ENCODE data around the gene MTTP. TPM values are rescaled to one million over a fixed set of nuclear protein-coding genes. Genes with fewer than 3 reads are reported as not detected.

Gene MTTP
- total RNA-seq, 1 experiment from 2014 or later: 0.20 TPM

DNA sequence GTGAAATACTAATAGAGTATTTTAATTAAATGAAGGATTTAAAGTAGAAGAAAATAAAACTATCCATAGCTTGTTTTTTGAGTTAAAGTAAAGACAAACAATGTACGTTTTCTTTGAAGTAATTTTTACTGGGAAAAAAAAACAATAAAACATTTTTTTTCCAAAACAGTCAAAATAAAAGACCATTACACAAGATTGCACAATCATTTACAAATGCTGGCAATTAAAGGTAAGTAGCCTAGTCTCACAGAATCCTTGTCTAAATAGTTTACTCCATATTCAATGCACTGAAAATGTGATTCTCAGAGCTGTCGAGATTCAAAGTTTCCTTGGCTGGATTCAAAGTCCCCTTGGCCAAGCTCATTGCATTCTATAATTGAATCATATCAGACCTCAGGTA is 61.8 kb downstream of the MTTP start:
- H2AFZ ChIP-seq (ENCODE audit: low read depth, low read length, poor library complexity, severe bottlenecking): no peak overlapping the region
- no peaks in the 10 kb centered on the region for H3K79me2 ChIP-seq (ENCODE audit: insufficient read depth, low read length)
- H4K20me1 ChIP-seq (ENCODE audit: insufficient read depth): no peaks in the 10 kb centered on the region
- ChIA-PET POLR2A (no interaction called here), RAD21 (ENCODE audit: low non-redundant PET in 1 of 2, low total read pairs in 2 of 2, uncharacterized antibody in 2 of 2, unreplicated experiment in 2 of 2) (no interaction called here), CTCF (no interaction called here)
- H3K27me3 ChIP-seq (ENCODE audit: insufficient read depth, low read length): no peaks in the 10 kb centered on the region
- no peaks in the 10 kb centered on the region for H3K4me1 ChIP-seq (ENCODE audit: control insufficient read depth in 1 of 2, insufficient read depth in 2 of 2, low read length in 2 of 2)
- H3K36me3 ChIP-seq (ENCODE audit: control insufficient read depth in 1 of 2, insufficient read depth in 2 of 2, low read length in 2 of 2): no peaks in the 10 kb centered on the region
- no peak overlapping the region for H3K4me2 ChIP-seq (ENCODE audit: low read length)
- H3K9me2 ChIP-seq (ENCODE audit: insufficient read depth): no peaks in the 10 kb centered on the region
- no peak overlapping the region for H3K27ac ChIP-seq (ENCODE audit: low read depth, low read length)
- no peak overlapping the region for H3K9ac ChIP-seq (ENCODE audit: low read length)
- intact Hi-C loops (cut with micrococcal nuclease): no loop called here
- no peak overlapping the region for H3K4me3 ChIP-seq (replicated peaks in 1 of 2; ENCODE audit: low read depth in 1 of 2, low read length in 2 of 2)
- DNase-seq (ENCODE audit: low read depth, low spot score) (no peak), ATAC-seq (no peak)
- TF ChIP-seq EZH2phosphoT487 (IDR thresholded peaks at IDR 0.05; ENCODE audit: borderline replicate concordance) (no peak), ELF1 (IDR thresholded peaks at IDR 0.05; ENCODE audit: borderline replicate concordance, low read depth) (no peak), RAD21 (IDR thresholded peaks at IDR 0.05; ENCODE audit: low read depth) (no peak), SIN3A (IDR thresholded peaks at IDR 0.05; ENCODE audit: low read depth) (no peak), EGR1 (IDR thresholded peaks at IDR 0.05; ENCODE audit: low read depth) (no peak), CBX3 (IDR thresholded peaks at IDR 0.05; ENCODE audit: low read depth) (no peak), YY1 (IDR thresholded peaks at IDR 0.05; ENCODE audit: extremely low read depth, insufficient replicate concordance, low read depth, low read length) (no peak), CEBPB (IDR thresholded peaks at IDR 0.05; ENCODE audit: low read depth) (no peak), SRF (IDR thresholded peaks at IDR 0.05; ENCODE audit: low read depth) (no peak), ZFX (IDR thresholded peaks at IDR 0.05) (no peak), ZNF274 (IDR thresholded peaks at IDR 0.05; ENCODE audit: low read depth, low read length) (no peak), SP1 (IDR thresholded peaks at IDR 0.05; ENCODE audit: low read depth) (no peak), FOSL1 (IDR thresholded peaks at IDR 0.05; ENCODE audit: low read depth) (no peak), TCF7L2 (IDR thresholded peaks at IDR 0.05; ENCODE audit: borderline replicate concordance, extremely low read depth, insufficient read depth, insufficient read length) (no peak), POLR2A (IDR thresholded peaks at IDR 0.05; ENCODE audit: borderline replicate concordance, extremely low read depth, insufficient read depth, insufficient read length) (no peak)
- TF ChIP-seq, protein P1, sequence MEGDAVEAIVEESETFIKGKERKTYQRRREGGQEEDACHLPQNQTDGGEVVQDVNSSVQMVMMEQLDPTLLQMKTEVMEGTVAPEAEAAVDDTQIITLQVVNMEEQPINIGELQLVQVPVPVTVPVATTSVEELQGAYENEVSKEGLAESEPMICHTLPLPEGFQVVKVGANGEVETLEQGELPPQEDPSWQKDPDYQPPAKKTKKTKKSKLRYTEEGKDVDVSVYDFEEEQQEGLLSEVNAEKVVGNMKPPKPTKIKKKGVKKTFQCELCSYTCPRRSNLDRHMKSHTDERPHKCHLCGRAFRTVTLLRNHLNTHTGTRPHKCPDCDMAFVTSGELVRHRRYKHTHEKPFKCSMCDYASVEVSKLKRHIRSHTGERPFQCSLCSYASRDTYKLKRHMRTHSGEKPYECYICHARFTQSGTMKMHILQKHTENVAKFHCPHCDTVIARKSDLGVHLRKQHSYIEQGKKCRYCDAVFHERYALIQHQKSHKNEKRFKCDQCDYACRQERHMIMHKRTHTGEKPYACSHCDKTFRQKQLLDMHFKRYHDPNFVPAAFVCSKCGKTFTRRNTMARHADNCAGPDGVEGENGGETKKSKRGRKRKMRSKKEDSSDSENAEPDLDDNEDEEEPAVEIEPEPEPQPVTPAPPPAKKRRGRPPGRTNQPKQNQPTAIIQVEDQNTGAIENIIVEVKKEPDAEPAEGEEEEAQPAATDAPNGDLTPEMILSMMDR (IDR thresholded peaks at IDR 0.05 in 2 of 3, conservative IDR thresholded peaks at IDR 0.05 in 1 of 3; ENCODE audit: borderline replicate concordance in 1 of 3, insufficient read depth in 1 of 3, low read depth in 2 of 3, low read length in 2 of 3): no peak
- TF ChIP-seq, protein P2, sequence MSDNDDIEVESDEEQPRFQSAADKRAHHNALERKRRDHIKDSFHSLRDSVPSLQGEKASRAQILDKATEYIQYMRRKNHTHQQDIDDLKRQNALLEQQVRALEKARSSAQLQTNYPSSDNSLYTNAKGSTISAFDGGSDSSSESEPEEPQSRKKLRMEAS (IDR thresholded peaks at IDR 0.05): no peak
- TF ChIP-seq, protein P3, sequence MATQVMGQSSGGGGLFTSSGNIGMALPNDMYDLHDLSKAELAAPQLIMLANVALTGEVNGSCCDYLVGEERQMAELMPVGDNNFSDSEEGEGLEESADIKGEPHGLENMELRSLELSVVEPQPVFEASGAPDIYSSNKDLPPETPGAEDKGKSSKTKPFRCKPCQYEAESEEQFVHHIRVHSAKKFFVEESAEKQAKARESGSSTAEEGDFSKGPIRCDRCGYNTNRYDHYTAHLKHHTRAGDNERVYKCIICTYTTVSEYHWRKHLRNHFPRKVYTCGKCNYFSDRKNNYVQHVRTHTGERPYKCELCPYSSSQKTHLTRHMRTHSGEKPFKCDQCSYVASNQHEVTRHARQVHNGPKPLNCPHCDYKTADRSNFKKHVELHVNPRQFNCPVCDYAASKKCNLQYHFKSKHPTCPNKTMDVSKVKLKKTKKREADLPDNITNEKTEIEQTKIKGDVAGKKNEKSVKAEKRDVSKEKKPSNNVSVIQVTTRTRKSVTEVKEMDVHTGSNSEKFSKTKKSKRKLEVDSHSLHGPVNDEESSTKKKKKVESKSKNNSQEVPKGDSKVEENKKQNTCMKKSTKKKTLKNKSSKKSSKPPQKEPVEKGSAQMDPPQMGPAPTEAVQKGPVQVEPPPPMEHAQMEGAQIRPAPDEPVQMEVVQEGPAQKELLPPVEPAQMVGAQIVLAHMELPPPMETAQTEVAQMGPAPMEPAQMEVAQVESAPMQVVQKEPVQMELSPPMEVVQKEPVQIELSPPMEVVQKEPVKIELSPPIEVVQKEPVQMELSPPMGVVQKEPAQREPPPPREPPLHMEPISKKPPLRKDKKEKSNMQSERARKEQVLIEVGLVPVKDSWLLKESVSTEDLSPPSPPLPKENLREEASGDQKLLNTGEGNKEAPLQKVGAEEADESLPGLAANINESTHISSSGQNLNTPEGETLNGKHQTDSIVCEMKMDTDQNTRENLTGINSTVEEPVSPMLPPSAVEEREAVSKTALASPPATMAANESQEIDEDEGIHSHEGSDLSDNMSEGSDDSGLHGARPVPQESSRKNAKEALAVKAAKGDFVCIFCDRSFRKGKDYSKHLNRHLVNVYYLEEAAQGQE (IDR thresholded peaks at IDR 0.05; ENCODE audit: low read depth): no peak
- no TSS peak for BruUV-seq (replicated peaks)
- H3K9me3 ChIP-seq (ENCODE audit: control insufficient read depth in 1 of 2, insufficient read depth in 1 of 2, low read depth in 1 of 2, low read length in 2 of 2): no peaks in the 10 kb centered on the region

All from HCT116 (cell line).